H4 (cell line): ENCODE data around the gene ONECUT3. TPM values are rescaled to one million over a fixed set of nuclear protein-coding genes. Genes with fewer than 3 reads are reported as not detected.
A peak's percentile ranks its signal among the peaks of the same experiment; 100 is the strongest.

Source experiments
- DNase-seq: peaks from one replicate; pipeline ENCODE4 v3.0.0-alpha.2; 2015; ENCODE audit warnings: low spot score
- total RNA-seq: library from RNA; depleted of rRNA; stranded (reverse); fragments of >200 nt; shearing (Covaris generic); gene quantifications from 2 replicates; pipeline ENCODE4 v1.2.3, GENCODE V29; 2014

The ONECUT3 gene
- total RNA-seq, 1 experiment from 2014 or later = not detected

DNA sequence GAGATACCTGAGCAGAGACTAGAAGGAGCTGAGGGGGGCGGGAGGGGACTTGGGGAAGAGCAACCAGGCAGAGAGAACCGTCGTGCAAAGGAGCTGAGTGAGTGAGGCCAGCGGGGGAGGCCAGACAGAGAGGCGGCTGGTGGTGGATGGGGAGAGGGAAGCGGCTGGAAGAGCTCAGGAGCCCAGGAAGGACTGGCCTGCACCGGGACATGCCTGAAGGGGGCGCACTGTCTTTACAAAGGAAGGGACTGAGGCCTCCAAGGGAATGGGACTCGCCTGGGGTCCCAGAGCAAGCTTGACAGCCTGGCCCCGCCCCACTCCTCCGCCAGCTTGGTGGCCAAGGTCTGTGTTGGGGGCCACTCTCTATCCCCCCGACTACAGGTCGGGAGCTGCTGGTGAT lies 14.9 kb downstream of the ONECUT3 start:
- no peak for DNase-seq

DNA sequence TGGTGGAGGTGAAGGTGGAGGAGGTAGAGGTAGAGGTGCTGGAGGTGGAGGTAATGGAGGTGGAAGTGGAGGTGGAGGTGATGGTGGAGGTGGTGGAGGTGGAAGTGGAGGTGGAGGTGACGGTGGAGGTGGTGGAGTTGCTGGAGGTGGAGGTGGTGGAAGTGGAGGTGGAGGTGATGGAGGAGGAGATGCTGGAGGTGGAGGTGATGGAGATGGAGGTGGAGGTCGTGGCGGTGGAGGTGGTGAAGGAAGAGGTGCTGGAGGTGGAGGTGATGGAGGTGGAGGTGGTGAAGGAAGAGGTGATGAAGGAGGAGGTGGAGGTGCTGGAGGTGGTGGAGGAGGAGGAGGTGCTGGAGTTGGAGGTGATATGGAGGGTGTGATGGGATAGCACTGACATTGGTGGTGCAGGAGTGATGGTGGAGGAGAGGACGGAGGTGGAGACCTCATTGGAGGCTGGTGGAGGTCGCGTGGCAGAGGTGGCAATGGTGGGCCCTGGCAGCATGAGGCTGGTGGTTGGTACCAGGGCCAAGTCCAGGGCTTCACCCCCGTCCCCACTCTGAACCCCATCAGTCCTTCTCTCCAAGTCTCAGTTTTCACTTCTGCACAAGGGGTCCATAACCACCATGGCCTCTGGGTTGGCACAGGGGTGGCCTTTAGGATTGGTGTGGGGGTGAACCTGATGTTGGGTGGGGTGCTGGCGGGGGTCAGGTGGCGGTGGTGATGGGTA lies 15.8 kb downstream of the ONECUT3 start:
- DNase-seq = no peak

DNA sequence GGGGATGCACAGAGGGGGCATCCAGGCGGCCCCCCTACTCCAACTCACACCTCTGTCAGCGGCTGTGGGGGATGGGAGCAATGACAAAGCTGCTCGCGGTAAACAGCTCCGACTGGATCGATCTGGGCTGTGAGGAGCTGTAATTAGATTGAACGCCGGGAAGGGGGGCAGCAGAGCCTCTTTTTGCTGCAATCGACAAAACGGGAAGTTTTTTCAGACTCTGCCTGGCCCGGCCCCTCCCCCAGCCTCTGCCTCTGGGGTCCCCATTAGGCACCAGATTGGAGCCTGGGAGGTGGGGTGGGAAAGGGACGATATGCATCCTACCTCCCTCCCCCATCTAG lies 16.3 kb downstream of the ONECUT3 start:
- DNase-seq = no peak

DNA sequence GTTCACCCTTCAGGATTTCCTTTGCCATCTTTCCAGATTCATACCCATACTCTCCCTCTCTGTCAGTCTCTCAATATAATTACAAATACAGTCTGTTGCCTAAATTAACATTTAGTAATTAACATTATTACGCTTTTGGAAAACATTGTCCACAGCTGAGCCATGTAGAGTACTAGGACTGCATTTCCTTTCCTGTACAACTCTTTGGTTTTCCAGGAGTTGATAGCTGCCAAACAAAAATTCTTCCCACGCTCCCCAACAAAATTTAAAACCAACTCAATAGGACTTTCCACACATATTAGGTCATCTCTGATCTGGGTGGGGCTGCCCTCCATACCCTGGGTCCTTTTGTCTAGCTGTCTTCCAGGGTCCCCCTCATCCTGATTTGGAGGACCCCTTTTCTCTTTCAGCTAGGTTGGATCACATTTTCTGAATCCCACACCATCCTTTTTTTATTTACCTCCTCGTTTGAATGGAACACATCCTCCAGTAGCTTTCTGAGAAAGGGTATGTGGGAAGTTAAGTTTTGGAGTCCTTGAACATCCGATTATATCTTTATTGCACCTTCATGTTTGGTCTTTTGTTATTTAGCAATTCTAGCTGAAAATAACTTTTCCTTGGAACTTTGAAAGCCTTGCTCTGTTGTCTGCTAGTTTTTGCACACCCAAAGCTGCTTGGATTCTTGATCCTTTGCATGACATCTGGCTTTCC lies 17.7 kb downstream of the ONECUT3 start:
- DNase-seq = no peak

DNA sequence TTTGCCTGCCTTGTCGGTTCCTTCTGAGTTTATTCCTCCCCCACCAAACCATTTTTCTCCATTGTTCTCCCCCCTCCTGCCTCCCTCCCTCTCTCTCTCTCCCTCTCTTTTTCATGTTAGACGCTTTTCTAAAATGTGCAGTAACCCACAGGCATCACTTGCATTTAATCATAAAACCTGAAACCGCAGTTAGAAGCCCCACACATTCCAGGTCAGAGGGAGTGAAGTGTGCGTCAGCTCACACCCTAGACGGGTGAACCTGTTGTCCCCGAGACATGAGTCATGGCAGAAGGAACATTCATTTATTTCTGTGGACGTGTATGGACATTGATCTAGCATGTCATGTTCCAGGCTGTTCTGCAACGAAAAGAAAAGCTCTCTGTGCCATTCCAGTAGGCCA lies 19.9 kb downstream of the ONECUT3 start:
- peak; percentile 77 for DNase-seq

DNA sequence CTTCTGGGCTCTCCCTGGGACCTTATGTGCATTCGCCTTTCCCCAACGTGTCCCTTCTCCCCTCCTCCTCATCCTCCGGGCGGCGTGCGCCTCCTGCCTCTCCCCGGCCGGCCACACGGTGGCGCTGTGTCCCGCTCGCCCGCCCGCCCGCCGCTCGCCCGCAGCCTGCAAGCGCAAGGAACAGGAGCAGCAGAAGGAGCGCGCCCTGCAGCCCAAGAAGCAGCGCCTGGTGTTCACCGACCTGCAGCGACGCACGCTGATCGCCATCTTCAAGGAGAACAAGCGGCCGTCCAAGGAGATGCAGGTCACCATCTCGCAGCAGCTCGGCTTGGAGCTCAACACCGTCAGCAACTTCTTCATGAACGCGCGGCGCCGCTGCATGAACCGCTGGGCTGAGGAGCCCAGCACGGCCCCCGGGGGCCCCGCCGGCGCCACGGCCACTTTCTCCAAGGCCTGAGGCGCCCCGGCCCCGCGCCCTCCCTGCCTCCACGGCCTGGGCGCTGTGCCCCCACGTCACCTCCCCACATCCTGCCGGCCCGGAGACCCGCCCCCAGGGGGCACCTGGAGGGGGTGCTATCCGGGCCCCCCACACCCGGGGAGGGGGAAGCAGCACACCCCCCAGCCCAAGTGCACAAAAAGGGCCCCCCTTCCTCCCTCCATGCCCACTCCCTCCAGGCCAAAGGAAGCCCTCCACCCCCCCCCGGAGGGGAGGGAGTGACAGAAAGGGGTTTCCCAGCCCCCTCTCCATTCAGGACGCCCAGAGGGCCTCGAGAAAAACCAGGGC lies 21.9 kb downstream of the ONECUT3 start:
- no peak for DNase-seq

DNA sequence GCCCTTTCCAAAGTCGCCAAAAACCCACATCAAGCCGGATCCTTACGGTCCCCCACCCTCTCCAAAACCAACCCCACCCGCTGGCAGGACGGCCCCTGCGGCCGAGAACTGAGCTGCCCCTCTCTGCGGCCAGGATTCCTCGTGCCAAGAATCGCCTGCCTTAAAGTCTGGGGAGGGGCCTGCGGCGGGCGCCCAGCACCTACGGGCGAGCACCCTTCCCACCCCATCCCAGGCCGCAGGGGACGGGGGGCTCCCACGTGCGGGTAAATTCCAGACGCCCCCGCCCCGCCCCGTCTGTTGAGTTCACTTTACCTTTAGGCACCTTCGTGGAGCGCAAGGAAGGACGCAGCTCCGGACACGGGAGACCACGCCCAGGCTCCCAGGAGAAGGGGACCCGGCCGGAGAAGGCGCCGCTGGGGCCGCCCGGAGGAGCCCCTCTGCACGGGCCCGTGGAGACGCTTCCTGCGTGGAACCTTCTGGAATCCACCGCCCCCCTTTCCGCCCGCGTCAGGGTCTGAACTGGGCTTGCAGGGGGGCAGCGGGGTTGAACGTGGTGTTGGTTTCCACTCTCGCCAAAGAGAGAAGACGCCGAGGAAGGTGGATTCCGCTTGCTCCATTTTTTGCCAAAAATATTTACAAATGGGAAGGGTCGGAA lies 22.8 kb downstream of the ONECUT3 start:
- no peak for DNase-seq

DNA sequence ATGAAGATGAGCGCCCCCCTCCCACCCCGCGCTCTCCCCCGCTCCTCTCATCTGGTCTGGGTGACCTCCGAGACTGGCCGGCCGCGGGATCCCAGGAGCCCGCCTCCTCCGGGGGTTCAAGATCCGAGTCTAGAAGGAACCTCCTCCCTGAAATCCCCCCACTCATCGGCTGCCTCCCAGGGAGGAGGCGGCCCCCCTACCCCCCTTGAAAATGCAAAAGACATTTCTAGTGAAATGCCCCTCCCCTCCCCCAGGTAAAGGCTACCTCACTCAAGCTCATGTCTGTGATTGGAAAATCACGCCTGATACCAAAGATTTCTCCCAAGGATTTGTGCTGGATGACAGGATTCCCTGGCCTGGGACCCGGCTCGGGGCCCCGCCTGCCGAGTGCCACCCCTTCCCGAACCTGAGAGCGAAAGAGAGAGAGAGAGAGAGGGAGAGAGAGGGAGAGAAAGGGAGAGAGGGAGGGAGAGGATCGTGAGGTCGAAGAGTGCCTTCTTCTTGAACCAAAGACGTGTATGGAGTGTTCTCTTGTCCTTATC lies 23.4 kb downstream of the ONECUT3 start:
- no peak for DNase-seq

DNA sequence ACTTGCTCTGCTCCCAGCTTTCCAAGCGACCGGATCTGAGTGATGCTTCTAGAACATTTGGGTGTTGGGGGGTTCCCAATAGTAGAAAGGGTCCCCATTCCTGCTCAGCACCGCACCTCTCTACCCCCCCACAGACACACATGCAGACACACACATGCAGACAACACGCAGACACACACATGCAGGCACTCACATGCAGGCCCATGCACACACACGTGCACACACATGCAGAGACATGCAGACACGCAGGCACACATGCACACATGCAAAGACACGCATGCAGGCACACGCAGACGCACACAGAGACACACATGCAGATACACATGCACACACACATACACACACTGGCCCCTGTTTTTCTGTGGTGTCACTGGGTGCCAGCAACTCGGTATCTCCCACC lies 23.8 kb downstream of the ONECUT3 start:
- no peak for DNase-seq

DNA sequence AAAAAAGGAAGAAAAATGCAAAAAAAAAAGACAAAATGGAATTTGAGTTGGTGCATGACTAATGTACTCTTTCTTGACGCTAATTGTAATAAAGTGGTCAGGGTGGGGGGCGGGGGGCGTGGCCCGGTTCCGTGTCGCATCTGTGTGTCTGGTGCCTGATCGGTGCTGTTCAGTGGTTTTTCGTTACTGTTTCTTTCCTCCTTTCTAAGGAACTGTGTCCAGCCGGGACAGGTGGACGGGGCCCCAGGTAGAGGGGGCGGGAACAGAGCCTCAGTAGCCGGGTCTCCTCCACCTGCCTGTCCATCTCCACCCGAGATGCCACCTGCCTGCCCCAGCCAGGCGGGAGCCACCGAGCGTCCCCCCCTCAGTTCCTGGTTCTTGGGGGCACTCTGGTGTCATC lies 26.3 kb downstream of the ONECUT3 start:
- no peak for DNase-seq

DNA sequence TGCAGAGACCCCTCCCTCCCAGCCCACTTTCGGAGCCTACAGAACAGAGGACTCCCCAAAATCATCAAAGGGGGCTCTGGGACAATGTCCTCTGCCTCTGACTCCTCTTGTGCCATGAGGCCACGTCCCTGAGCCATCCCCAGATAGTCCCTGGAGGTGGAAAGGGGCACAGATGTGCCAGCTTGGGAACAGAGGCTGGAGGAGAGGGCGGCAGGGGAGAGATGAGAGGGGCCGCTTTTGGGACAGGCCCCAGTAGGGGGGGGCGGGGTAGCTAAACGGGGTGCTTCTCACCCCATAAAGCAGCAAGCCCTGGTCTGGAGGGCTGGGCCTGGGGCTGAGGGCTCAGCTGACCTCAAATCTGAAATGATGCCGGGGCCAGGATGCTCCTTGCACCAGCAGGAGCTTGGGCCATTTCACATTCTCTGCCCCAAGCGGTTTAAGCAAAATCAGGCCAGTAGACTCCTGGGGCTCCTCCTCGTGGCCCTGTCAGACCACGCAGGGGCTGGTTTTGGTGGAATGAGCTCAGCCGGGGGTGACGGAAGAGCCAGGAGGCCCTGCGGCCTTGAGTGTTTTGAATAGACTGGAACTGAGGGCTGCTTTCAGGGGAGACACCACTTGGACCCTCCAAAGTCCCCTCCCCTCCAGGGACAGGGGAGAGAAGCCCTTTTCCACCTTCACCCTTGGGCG lies 27.1 kb downstream of the ONECUT3 start:
- no peak for DNase-seq

DNA sequence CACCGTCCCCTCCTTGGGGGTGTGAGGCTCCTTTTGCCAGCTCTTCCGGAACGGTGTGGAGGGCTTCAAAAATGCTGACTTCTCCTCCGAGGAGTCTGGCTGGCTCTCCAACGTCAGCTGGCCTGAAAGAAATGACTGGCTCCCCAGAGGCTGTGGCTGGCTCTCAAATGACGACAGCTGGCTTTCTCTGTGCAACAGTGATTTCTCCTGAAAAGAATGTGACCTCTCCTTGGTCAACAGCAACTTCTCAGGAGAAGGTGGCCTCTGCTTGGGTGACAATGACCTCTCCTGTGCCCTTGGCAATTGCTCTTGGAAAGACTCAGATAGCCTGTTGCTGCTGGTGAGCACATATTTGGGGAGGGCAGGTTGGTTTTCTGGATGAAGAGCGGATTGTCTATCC lies 29.2 kb downstream of the ONECUT3 start:
- no peak for DNase-seq

DNA sequence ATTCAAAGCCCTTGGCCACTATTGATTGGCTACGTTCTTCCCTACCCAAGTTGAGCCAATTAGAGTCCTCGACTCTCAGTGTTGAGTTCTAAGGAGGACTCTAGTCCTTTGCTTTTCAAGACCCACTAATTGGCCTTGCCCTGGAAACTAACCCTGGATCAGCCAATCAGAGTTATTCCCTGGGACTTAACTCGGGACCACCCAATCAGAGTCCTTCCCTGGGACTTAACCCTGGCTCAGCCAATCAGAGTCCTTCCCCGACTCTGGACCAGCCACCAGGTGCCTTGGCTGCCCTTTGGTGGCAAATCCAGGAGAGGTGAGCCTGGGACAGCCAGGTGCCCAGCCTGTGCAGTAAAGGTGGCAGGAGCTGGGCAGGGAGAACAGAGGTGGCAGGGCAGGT lies 30.0 kb downstream of the ONECUT3 start:
- no peak for DNase-seq

DNA sequence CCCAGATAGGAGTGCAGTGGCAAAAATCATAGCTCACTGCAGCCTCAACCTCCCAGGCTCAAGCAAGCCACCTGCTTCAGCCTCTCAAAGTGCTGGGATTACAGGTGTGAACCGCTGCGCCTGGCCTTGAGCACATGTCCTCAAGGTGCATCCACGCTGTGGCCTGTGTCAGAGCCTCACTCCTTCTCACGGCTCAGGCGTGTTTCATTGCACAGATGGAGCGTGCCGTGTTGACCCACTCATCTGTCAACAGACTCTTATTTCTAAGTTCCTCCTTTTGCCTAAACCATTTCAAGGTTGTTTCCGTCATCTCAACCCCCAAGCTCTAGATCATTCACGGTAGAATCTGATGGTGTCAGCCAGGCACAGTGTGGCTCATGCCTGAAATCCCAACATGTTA lies 30.6 kb downstream of the ONECUT3 start:
- no peak for DNase-seq

DNA sequence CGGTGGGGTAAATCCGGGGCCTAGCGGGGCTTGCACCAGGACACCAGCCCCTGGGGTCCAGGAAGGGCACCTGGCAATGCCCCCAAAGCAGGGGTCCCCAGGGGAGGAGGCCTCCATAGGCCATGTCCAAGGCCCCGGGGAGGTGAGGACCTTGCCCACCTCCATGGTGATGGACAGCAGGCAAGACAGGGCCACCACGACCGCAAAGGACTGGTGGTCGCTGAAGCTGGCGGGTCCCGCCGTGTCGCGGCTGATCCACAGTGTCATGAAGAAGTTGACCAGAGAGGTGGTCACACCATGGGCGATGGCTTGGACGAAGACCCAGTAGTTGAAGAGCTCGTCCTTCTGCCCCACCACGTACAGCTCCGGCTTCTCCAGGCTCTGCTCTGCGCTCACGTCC lies 32.0 kb downstream of the ONECUT3 start:
- DNase-seq = no peak

DNA sequence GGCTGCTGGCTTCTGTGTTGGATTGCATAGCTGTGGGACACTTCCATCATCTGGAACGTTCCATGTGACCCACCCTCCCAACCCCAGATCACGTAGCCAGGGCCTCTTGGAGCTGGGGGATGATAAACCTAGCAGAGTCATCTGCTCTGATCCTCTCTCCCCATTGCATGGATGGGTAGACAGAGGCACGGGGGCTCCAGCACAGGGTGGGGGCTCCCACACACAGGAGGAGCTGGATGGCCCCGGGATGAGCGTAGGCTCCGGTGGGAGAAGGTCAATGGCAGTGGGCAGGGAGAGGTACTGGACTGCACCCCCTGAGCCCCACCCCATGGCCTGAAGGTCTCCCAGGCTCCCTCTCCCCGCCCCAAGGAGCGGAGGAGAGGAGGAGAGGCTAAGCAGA lies 33.4 kb downstream of the ONECUT3 start:
- DNase-seq = no peak

DNA sequence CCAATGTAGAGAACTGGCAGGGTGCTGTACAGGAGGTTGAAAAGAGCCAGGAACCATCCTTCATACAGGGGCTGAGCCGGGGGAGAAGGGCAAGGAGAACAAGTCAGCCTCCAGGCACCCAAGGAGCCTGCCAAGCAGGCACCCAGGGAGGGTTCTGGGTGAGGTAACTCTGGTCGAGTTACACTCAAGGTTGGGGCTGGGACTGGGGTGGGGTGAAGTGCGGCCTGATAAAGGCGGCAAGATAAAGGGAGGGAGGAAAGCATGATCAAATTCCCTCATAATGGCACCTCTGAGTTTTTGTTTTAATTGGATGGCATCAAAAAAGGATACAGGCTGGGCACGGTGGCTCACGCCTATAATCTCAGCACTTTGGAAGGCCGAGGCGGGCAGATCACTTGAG lies 33.8 kb downstream of the ONECUT3 start:
- no peak for DNase-seq

DNA sequence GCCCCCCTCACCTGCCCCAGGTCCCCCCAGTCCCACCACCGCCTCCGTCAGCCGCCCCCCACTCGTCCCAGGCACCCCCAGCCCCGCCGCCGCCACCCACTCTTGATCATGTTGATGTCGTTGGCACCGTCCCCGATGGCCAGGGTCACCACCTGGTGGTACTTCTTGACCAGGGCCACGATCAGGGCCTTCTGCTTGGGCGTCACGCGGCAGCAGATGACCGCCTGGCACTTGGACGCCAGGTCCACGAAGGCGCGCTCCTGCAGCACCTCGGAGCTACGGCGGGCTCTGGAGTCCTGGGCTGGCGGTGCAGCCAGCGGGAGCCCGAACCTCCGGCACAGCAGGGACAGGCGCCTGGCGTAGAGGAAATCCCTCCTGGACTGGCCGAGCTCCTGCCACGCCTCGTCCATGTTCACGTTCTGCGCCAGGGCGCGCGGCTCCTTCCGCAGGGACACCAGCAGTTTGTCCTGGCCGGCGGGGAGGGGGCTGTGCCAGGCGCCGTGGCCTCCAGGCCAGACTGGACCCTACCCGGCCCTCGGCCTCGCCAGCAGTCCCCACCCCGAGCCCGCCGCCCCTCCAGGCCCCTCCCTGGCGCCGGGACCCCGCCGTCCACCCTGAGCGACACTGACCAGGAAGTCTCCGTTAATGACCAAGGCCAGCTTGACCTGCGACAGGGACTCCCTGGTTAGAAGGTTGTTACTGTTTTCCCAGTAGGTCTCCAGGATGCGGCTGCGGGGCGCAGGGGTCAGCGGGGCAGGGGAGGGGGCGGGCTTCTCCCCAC lies 36.1 kb downstream of the ONECUT3 start:
- no peak for DNase-seq

DNA sequence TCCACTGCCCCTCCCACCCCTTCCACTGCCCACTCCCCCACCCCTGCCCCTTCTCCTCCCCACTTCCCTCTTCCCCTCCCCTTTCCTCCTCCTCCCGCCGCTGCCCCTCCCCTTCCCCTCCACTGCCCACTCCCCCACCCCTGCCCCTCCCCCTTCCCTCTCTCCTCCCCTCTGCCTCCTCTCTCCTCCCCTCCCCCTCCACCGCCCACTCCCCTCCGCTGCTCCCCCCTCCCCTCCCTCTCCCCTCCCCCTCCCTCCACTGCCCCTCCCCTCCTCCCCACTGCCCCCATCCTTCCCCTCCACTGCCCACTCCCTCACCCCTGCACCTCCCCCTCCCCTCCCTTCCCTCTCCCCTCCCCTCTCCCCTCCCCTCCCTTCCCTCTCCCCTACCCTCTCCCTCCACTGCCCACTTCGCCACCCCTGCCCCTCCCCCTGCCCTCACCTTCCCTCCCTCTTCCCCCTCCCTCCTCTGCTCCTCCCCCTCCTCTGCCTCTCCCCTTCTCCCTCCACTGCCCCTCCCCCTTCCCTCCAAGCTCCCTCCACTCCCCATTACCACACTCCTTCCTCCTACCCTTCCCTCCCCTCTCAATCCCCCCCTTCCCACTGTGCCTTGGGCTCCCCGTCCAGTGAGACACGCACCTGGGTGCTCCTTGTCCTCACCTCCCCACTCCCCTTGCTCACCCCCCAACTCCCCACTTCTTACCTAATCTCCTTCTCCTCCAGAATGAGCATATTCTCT lies 36.9 kb downstream of the ONECUT3 start:
- DNase-seq = no peak

DNA sequence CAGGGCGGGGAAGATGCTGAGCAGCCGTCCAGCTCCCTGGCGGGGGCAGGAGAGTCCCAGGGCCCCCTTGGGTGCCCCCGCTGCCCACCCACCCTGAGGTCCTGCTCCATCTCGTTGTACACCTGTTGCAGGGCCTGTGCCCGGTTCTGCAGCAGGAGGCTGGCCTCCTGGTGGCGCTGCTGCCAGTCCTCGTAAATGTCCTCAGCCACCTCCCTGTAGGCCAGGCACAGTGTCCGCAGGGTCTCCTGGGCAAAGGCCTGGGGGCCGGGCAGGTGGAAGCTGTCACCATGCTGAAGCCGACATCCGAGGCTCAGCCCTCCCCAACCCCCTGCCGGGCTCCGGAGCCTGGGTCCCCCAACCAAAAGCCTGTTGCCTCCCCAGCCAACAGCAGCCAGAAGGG lies 38.6 kb downstream of the ONECUT3 start:
- DNase-seq = no peak
